Astrocyte (in vitro differentiated cells and primary cell): Measurements from ENCODE around the gene PLPPR1.

ENCODE experiments used
- CTCF ChIP-seq: IDR thresholded peaks from 2 replicates; pipeline ENCODE4 v1.5.1; 2011; ENCODE audit warnings: low read depth, mild to moderate bottlenecking, inconsistent platforms, low read length, moderate library complexity; ENCODE audit not compliant: insufficient read depth
- EZH2 ChIP-seq: IDR thresholded peaks from 2 replicates; pipeline ENCODE4 v1.6.1; 2012; ENCODE audit warnings: mild to moderate bottlenecking, low read length, inconsistent platforms; ENCODE audit not compliant: insufficient read depth

GRCh38 chr9:101309139-101309538, 280.6 kb downstream of the PLPPR1 start:
- no peak for TF ChIP-seq CTCF
- no peak for TF ChIP-seq EZH2
